OCI-LY1 (cell line): ENCODE measurements around the gene ZBTB20.

Experiments
- CTCF ChIP-seq: fragments of 200-600 bp; sonication (generic), shearing (Covaris generic); IDR thresholded peaks from 2 replicates; pipeline ENCODE4 v1.5.1; 2017; ENCODE audit warnings: mild to moderate bottlenecking, antibody characterized with exemption, low read length, moderate library complexity, mixed read lengths
- EZH2 ChIP-seq: fragments of 200-600 bp; sonication (generic), shearing (Covaris generic); IDR thresholded peaks from 2 replicates; pipeline ENCODE4 v1.8.0; 2017; ENCODE audit warnings: borderline replicate concordance, mixed run types, mild to moderate bottlenecking, antibody characterized with exemption, low read length, moderate library complexity, mixed read lengths

DNA sequence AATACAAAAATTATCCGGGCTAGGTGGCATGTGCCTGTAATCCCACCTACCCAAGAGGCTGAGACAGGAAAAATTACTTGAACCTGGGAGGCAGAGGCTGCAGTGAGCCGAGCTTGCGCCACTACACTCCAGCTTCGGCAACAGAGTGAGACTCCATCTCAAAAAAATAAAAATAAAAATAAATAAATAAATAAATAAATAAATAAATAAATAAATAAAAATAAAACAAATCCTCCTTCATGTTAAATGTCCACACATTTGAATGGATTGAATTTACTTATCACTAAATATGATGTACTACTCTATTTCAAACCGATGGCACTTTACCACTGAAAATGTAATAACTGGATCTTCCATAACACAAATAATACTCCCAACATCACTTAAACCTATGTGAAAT is 36.3 kb downstream of the ZBTB20 start:
- TF ChIP-seq EZH2 (no peak), CTCF (no peak)
